Stimulated activated naive CD4-positive, alpha-beta T cell treated with Interleukin-2 at 50 U/mL for 16 hours (primary cell): ENCODE measurements around the gene NADK.
"Not testable (repeated sequence)": the region's sequence is repeated elsewhere in the genome, so short reads cannot be mapped to it uniquely, and the experiment has no call there.

Source experiments
- DNase-seq: peaks from one replicate; lab custom pipeline; 2025; lab: John Stamatoyannopoulos, UW

The NADK gene

DNA sequence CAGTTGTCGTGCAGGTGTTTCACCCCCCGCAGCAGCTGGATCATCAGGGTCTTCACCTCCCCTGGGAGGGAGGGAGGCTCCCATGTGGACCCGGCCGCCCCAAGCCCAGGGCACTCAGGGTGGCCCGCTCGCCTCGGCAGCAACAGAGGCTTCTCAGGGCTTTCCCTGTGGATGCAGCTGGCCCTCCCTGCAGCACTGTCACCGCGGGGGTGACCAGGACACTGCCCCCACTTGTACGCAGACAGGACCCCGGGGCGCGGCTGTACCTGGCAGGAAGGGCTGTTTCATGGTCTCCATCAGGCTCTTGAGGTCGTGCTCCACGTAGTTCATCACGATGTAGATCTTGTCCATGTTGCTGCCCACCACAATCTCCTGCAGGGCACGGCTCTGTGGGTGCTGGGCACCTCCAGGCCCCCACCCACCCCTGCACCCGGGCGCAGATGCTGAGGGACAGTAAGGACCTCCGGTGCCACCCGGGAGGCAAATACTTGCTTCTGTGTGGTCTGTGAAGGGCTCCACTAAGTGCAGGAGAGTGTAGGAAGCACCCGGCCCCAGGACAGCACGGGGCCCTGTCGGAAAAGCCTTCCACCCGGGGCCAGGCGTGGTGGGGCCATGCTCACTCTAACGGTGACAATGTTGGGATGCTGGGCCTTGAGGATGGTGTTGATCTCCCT is 73.8 kb downstream of the NADK start:
- not testable (repeated sequence) for DNase-seq

DNA sequence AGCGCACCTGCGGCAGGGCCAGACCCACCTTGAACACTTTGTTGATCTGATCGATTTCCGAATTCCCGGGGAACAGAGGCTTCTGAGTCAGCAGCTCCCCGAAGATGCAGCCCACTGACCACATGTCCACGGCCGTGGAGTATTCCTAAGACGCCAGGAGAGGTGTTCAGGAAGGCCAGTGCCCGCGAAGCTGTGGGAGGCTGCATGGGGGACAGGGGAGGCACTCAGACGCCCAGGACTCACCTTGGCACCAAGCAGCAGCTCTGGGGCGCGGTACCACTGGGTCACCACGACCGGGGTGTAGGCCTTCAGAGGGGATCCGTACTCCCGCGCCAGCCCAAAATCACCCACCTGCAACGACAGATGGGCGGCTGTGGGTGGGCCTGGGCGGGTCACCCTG is 74.5 kb downstream of the NADK start:
- no peak for DNase-seq

DNA sequence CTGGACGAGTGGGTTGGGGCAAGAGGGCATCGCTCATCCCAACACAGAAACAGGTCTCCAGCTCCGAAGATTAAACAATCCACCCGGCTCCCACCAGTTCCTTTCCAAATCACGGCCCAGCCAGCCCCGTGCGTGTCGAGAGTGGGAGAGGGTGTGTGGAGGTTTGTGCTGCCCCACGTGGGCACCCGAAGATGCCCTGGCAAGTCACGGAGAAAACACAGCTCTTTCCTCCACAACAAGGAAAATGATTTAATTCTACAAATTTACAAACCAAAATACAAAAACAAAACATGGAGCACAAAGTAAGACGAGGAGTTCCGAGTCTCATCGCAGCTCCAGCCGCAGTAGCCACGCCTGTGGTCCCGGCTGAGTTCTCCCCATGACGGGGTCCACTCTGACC is 75.8 kb downstream of the NADK start:
- DNase-seq, result not testable (repeated sequence)
